ENCODE results near the gene TFCP2L1.

DNA sequence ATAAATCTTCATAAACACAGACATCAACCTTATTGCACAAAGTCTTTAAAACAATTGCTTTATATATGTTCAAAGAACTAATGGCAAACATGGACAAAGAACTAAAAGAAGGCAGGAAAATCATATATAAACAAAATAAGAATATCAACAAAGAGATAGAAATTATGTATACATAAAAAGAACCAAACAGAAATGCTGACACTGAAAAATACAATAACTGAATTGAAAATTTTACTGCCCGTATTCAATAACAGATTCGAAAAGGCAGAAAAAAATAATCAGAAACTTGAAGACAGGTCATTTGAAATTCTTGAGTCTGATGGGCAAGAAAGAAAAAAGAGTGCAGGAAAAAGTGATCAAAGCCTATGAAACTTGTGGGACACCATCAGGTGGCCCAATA lies 22.0 kb upstream of the TFCP2L1 start:
- TF ChIP-seq, protein P1, sequence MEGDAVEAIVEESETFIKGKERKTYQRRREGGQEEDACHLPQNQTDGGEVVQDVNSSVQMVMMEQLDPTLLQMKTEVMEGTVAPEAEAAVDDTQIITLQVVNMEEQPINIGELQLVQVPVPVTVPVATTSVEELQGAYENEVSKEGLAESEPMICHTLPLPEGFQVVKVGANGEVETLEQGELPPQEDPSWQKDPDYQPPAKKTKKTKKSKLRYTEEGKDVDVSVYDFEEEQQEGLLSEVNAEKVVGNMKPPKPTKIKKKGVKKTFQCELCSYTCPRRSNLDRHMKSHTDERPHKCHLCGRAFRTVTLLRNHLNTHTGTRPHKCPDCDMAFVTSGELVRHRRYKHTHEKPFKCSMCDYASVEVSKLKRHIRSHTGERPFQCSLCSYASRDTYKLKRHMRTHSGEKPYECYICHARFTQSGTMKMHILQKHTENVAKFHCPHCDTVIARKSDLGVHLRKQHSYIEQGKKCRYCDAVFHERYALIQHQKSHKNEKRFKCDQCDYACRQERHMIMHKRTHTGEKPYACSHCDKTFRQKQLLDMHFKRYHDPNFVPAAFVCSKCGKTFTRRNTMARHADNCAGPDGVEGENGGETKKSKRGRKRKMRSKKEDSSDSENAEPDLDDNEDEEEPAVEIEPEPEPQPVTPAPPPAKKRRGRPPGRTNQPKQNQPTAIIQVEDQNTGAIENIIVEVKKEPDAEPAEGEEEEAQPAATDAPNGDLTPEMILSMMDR (IDR thresholded peaks at IDR 0.05; ENCODE audit: extremely low read depth in 1 of 2, insufficient read depth in 1 of 2, low read depth in 1 of 2, low read length in 2 of 2) = no peak
- no peak for TF ChIP-seq POLR2AphosphoS5 (IDR thresholded peaks at IDR 0.05; ENCODE audit: insufficient read depth, low read depth, low read length)
- TF ChIP-seq EZH2 (IDR thresholded peaks at IDR 0.05; ENCODE audit: borderline replicate concordance, low read depth, low read length, severe bottlenecking) = no peak
- no peak for TF ChIP-seq POLR2A (IDR thresholded peaks at IDR 0.05; ENCODE audit: low read depth, low read length)
- TF ChIP-seq, protein P2, sequence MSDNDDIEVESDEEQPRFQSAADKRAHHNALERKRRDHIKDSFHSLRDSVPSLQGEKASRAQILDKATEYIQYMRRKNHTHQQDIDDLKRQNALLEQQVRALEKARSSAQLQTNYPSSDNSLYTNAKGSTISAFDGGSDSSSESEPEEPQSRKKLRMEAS (IDR thresholded peaks at IDR 0.05; ENCODE audit: insufficient read depth, insufficient read length) = no peak
- no peak for TF ChIP-seq FOS (IDR thresholded peaks at IDR 0.05; ENCODE audit: borderline replicate concordance, insufficient read depth, low read length)
- TF ChIP-seq MYC (IDR thresholded peaks at IDR 0.05; ENCODE audit: low read depth, low read length) = no peak

All from endothelial cell of umbilical vein (primary cell).